Measurements from ENCODE around the gene TRMT10A.

Gene TRMT10A

GRCh38 chr4:99563310-99564186 lies at the start of gene TRMT10A:
TSS of gene TRMT10A (minus strand) at chr4:99564039. CDS start at chr4:99559338, 4,701 bp downstream.
- DNase-seq (ENCODE audit: low read depth) = peak; percentile 97

- DNase-seq (ENCODE audit: low read depth) = no peak
Observed at GRCh38 chr4:99612704-99613103, 48.9 kb upstream of the TRMT10A start.

GRCh38 chr4:99612281-99612680 lies 48.4 kb upstream of the TRMT10A start:
- DNase-seq (ENCODE audit: low read depth) = no peak

- DNase-seq (ENCODE audit: low read depth) = peak; percentile 15
Observed at GRCh38 chr4:99610605-99611175, 46.9 kb upstream of the TRMT10A start.

- no peak for DNase-seq (ENCODE audit: low read depth)
Observed at GRCh38 chr4:99608417-99608816, 44.6 kb upstream of the TRMT10A start.

GRCh38 chr4:99606716-99607115 lies 42.9 kb upstream of the TRMT10A start:
- no peak for DNase-seq (ENCODE audit: low read depth)

- no peak for DNase-seq (ENCODE audit: low read depth)
Observed at GRCh38 chr4:99594818-99595217, 31.0 kb upstream of the TRMT10A start.

- DNase-seq (ENCODE audit: low read depth) = no peak
Observed at GRCh38 chr4:99593781-99594641, 30.2 kb upstream of the TRMT10A start.

- no peak for DNase-seq (ENCODE audit: low read depth)
Observed at GRCh38 chr4:99591757-99592156, 27.9 kb upstream of the TRMT10A start.

- DNase-seq (ENCODE audit: low read depth) = no peak
Observed at GRCh38 chr4:99587803-99588202, 24.0 kb upstream of the TRMT10A start.

GRCh38 chr4:99587309-99587708 lies 23.5 kb upstream of the TRMT10A start:
- no peak for DNase-seq (ENCODE audit: low read depth)

GRCh38 chr4:99586797-99587196 lies 23.0 kb upstream of the TRMT10A start:
- DNase-seq (ENCODE audit: low read depth) = no peak

- no peak for DNase-seq (ENCODE audit: low read depth)
Observed at GRCh38 chr4:99586322-99586721, 22.5 kb upstream of the TRMT10A start.

- no peak for DNase-seq (ENCODE audit: low read depth)
Observed at GRCh38 chr4:99585516-99585915, 21.7 kb upstream of the TRMT10A start.

- no peak for DNase-seq (ENCODE audit: low read depth)
Observed at GRCh38 chr4:99578714-99579113, 14.9 kb upstream of the TRMT10A start.

GRCh38 chr4:99574530-99575324 lies 10.9 kb upstream of the TRMT10A start, which contains the start of gene MTTP:
TSS of gene MTTP (plus strand) at chr4:99574824. CDS start at chr4:99574910, 86 bp downstream.
- DNase-seq (ENCODE audit: low read depth) = no peak

- no peak for DNase-seq (ENCODE audit: low read depth)
Observed at GRCh38 chr4:99573735-99574368, 10.0 kb upstream of the TRMT10A start.

GRCh38 chr4:99572527-99573240 lies 8.8 kb upstream of the TRMT10A start:
- peak; percentile 18 for DNase-seq (ENCODE audit: low read depth)

GRCh38 chr4:99571883-99572282 lies 8.0 kb upstream of the TRMT10A start:
- DNase-seq (ENCODE audit: low read depth) = no peak

- DNase-seq (ENCODE audit: low read depth) = no peak
Observed at GRCh38 chr4:99564921-99565320, 1.1 kb upstream of the TRMT10A start.

All from stromal cell of bone marrow (primary cell).